ENCODE results near the gene MAST4.

DNA sequence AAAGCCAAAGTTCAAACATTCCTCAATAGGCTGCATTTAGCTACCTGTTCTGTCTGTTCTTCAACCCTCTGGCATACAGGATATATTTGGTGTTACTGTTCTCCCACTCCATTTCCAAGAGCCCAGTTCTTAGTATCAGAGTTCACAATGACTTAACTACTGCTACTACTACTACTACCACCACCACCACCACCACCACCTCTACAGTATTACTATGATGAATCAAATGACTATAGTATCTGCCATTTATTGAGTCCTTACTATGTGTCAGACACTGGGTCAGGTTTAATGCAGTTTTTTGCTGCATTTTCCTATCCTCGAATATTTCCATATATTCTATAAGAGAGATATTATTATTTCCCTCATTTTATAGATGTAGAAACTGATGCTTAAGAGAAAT, 601.3 kb downstream of the MAST4 start:
- no peak for TF ChIP-seq EZH2phosphoT487 (IDR thresholded peaks at IDR 0.05; ENCODE audit: low read depth)
- TF ChIP-seq, protein P1, sequence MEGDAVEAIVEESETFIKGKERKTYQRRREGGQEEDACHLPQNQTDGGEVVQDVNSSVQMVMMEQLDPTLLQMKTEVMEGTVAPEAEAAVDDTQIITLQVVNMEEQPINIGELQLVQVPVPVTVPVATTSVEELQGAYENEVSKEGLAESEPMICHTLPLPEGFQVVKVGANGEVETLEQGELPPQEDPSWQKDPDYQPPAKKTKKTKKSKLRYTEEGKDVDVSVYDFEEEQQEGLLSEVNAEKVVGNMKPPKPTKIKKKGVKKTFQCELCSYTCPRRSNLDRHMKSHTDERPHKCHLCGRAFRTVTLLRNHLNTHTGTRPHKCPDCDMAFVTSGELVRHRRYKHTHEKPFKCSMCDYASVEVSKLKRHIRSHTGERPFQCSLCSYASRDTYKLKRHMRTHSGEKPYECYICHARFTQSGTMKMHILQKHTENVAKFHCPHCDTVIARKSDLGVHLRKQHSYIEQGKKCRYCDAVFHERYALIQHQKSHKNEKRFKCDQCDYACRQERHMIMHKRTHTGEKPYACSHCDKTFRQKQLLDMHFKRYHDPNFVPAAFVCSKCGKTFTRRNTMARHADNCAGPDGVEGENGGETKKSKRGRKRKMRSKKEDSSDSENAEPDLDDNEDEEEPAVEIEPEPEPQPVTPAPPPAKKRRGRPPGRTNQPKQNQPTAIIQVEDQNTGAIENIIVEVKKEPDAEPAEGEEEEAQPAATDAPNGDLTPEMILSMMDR (IDR thresholded peaks at IDR 0.05; ENCODE audit: low read depth, low read length): no peak

All from OCI-LY3 (cell line).